AG04450 (cell line): ENCODE results near the gene ADPRHL1. TPM values are rescaled to one million over a fixed set of nuclear protein-coding genes. Genes with fewer than 3 reads are reported as not detected.

Experiments
- CTCF ChIA-PET: fragments of 300-600, 350-600 bp; formaldehyde crosslinking; extraction: SDS; loops from one replicate; lab custom pipeline; 2022; ENCODE audit warnings: antibody characterized with exemption, inconsistent platforms; lab: Charles Lee
- POLR2A ChIA-PET: fragments of 350-600 bp; formaldehyde crosslinking; extraction: SDS; loops from one replicate; lab custom pipeline; 2021; ENCODE audit warnings: antibody characterized with exemption, inconsistent platforms; lab: Yijun Ruan, JAX
- DNase-seq: peaks from one replicate; pipeline ENCODE4 v3.0.0-alpha.2; 2011; ENCODE audit warnings: low read depth, low spot score
- H3K27ac ChIP-seq: one replicate; pipeline ENCODE4 v1.5.1; 2012; ENCODE audit warnings: low read depth, low read length, control low read depth
- H3K27me3 ChIP-seq: one replicate; pipeline ENCODE4 v1.6.0; 2012; ENCODE audit warnings: low read length; ENCODE audit not compliant: control insufficient read depth, insufficient read depth
- H3K4me3 ChIP-seq: 2 replicates; pipeline ENCODE4 v1.5.1; 2011; ENCODE audit warnings: mild to moderate bottlenecking, low read depth, low read length, control low read depth
- H3K9me3 ChIP-seq: 2 replicates; pipeline ENCODE4 v1.5.1; 2012; ENCODE audit warnings: low read length; ENCODE audit not compliant: control insufficient read depth, insufficient read depth
- polyA plus RNA-seq: library from polyadenylated mRNA; depleted of rRNA; stranded (reverse); fragments of >200 nt; gene quantifications from 2 replicates; pipeline ENCODE4 v1.2.3, GENCODE V29; 2011
- TF ChIP-seq, protein P1 (sequence below): IDR thresholded peaks from 2 replicates; pipeline ENCODE4 v1.5.1; 2011; ENCODE audit warnings: low read depth, low read length, control low read depth, inconsistent platforms

Gene ADPRHL1
- polyA plus RNA-seq, 1 experiment: 0.35 TPM

DNA sequence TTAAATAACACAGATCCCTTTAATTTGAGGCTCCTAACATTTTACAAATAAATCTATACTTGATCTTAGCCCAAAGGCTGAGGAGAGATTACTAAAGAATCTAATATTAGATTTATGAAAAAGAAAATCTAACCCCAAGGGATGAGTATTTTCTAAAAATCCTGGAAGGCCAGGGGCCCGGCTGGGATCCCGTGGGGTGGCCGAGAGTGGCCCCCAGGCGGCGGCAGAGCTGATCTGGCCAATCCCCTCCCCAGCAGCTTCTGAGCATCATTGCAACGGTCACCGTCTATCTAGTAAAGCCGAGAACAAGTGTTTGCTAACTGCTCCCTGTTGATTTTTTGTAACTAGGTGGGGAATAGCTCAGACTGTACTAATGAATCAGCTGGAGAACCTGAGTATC, 37.5 kb downstream of the ADPRHL1 start:
- H3K27me3 ChIP-seq: peaks cover 7% of the 10 kb centered on the region
- DNase-seq: no peak
- CTCF ChIA-PET: no interaction called here

DNA sequence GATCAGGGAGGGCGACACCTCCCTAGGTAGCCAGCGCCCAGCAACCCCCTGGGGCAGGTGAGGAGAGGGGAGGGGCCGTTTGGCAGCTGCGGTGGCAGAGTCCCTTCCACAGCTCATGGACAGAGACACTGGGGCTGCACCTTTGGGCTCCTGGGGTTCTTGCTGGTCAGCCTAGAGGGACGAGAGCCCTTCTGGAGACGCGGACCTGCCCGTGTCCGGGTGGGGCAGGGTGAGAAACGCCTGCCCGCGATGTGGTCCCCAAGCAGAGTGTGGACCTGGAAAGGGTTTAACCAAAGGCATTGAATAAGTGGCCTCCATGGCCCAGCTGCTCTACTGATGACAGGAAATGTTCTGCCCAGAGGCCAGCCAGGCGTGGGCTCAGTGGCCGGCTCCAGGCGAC, 38.3 kb downstream of the ADPRHL1 start:
- no peak overlapping the region for H3K4me3 ChIP-seq
- TF ChIP-seq, protein P1, sequence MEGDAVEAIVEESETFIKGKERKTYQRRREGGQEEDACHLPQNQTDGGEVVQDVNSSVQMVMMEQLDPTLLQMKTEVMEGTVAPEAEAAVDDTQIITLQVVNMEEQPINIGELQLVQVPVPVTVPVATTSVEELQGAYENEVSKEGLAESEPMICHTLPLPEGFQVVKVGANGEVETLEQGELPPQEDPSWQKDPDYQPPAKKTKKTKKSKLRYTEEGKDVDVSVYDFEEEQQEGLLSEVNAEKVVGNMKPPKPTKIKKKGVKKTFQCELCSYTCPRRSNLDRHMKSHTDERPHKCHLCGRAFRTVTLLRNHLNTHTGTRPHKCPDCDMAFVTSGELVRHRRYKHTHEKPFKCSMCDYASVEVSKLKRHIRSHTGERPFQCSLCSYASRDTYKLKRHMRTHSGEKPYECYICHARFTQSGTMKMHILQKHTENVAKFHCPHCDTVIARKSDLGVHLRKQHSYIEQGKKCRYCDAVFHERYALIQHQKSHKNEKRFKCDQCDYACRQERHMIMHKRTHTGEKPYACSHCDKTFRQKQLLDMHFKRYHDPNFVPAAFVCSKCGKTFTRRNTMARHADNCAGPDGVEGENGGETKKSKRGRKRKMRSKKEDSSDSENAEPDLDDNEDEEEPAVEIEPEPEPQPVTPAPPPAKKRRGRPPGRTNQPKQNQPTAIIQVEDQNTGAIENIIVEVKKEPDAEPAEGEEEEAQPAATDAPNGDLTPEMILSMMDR: no peak
- ChIA-PET POLR2A (no interaction called here), CTCF (no interaction called here)
- H3K27ac ChIP-seq: no peak overlapping the region
- DNase-seq: no peak
- H3K27me3 ChIP-seq: peaks cover 7% of the 10 kb centered on the region
- peaks cover 4% of the 10 kb centered on the region; the same call in 1 of the 2 replicates for H3K9me3 ChIP-seq

More for the DNA sequence above, 37.5 kb downstream of the ADPRHL1 start:
- H3K27ac ChIP-seq: no peak overlapping the region
- peaks cover 4% of the 10 kb centered on the region; the same call in 1 of the 2 replicates for H3K9me3 ChIP-seq
- TF ChIP-seq, protein P1: no peak
- H3K4me3 ChIP-seq: no peak overlapping the region
- POLR2A ChIA-PET: no interaction called here

DNA sequence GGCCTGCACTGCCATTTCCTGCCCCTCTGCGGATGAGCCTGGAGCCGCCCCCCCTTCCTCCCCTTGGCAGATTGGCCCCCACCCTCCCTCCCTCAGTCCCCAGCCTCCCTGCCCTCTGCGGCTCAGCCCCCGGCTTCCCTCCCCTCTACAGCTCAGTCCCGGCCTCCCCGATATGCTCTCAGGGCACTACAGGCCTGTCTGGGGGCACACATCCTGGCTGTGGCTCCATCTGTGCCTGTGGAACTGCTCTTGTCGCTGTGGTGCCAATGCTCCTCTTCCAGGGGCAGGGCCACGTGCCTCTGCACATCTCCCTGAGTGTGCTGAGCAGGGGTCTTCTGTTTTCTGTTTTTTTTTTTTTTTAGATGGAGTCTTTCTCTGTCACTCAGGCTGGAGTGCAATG, 39.0 kb downstream of the ADPRHL1 start:
- H3K4me3 ChIP-seq: no peak overlapping the region
- TF ChIP-seq, protein P1: no peak
- H3K27ac ChIP-seq: no peak overlapping the region
- peaks cover 4% of the 10 kb centered on the region; the same call in 1 of the 2 replicates for H3K9me3 ChIP-seq
- CTCF ChIA-PET: no interaction called here
- DNase-seq: no peak
- POLR2A ChIA-PET: no interaction called here
- H3K27me3 ChIP-seq: peaks cover 7% of the 10 kb centered on the region

DNA sequence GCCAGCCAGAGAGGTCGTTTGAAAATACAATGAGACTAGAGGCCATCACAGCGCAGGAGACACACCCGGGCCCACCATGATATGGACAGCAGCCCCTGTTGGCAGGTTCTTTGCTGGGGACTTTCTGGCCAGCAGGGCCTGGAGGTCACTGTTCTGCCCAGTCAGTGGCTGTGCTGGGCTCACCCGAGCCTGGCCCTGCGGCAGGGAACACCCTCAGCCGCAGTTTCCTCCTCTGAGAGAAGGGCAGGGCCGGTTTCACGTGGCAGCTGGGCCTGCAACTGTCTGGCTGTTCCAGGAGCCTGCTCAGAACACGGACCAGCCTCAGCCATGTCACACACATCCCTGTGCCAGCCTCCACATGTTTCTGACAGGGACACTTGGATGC, 39.4 kb downstream of the ADPRHL1 start:
- Histone ChIP-seq H3K27me3 (peaks cover 7% of the 10 kb centered on the region), H3K9me3 (peaks cover 4% of the 10 kb centered on the region; the same call in 1 of the 2 replicates), H3K4me3 (no peak overlapping the region), H3K27ac (no peak overlapping the region)
- POLR2A ChIA-PET: no interaction called here
- CTCF ChIA-PET: no interaction called here
- TF ChIP-seq, protein P1: no peak
- DNase-seq: no peak

DNA sequence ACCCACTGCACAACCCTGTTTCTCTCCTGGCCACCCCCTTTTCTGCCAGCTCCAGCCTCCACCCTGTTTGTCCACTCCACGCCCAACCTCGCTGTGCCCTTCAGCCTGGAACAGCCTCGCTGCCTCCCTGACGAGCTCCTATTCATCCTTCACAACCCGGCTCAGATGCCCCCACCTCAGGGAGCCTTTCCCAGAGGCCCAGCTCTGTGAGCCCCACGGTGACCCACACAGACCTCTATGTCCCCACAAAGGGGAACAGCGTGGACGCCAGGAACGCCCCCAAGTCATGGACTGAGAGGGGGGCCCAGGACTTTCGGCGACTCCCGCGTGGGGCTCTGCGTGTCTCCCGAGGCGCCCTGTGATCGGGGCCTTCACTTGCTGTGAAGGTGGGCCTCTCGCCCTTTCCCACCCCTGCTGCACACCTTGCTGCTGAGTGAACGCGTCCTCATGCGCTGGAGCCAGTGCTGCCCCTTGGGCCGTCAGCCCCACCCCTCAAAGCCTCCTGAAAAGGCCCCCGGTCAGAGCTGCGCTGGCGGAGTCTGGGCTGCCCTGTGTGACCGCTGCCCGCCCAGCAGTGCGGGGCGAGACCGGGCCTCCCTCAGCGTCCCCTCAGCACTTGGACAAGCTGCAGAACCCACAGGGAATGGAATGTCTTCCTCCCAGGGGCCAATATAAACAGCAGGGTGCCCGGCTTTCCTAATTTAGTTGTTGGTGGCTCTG, 40.0 kb downstream of the ADPRHL1 start:
- ChIA-PET POLR2A (no interaction called here), CTCF (no interaction called here)
- DNase-seq: no peak
- Histone ChIP-seq H3K4me3 (no peak overlapping the region), H3K9me3 (peaks cover 4% of the 10 kb centered on the region; the same call in 1 of the 2 replicates), H3K27ac (no peak overlapping the region), H3K27me3 (peaks cover 7% of the 10 kb centered on the region)
- TF ChIP-seq, protein P1: no peak
